Effector CD8-positive, alpha-beta T cell (primary cell): ENCODE data around the gene COL6A2.
"Not testable (repeated sequence)": the region's sequence is repeated elsewhere in the genome, so short reads cannot be mapped to it uniquely, and the experiment has no call there.

Source experiments
- DNase-seq: peaks from one replicate; lab custom pipeline; 2025; lab: John Stamatoyannopoulos, UW

The COL6A2 gene

DNA sequence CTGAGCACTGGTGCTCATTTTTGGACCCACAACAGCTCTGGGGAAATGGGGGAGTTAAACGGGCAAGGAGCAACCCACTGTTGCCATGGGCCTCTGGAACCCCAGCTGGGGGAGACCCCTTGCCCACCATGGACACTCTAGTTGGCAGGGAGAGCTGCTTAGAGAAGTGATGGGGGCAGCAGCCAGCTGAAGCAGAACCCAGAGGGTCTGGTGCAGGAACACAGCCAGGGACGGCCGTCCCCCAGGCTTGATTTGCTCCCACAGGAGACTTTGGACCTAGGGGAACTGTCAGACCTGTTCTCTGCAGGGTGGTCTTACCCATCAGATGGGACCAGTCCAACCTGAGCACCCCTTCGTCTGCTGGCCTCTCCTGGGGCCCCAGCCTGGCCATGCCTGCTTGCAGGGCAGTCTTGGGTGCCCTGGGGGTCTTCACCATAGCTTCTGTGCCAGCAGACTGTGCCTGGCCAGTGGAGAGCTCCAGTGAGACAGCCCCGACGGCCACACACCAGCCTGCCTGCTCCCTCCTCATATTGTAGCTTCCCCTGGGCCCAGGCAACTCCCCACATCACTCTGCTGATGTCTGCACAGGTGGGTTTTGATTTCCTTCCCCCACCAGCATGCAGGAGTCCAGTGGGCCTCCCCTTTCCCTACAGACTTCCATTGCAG is 75.1 kb downstream of the COL6A2 start:
- DNase-seq: no peak

DNA sequence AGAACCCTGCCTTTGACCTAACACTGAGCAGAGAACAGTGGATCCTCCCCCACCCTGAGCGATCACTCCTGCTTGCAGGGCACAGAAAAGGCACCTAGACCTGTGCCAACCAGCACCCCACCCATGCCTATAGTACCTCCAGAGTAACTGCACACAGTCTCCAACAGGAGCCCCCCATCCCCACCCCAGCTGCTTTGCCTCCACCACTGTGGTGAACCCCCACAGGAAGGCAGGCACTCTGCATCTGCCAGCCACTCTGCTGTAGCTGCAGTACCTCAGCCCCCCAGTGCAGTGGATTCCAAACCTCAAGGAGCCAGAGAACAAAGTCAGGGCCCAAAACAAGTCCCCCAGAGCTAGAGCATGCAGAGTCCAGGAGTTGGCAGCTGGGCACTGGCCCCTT is 75.7 kb downstream of the COL6A2 start:
- no peak for DNase-seq

DNA sequence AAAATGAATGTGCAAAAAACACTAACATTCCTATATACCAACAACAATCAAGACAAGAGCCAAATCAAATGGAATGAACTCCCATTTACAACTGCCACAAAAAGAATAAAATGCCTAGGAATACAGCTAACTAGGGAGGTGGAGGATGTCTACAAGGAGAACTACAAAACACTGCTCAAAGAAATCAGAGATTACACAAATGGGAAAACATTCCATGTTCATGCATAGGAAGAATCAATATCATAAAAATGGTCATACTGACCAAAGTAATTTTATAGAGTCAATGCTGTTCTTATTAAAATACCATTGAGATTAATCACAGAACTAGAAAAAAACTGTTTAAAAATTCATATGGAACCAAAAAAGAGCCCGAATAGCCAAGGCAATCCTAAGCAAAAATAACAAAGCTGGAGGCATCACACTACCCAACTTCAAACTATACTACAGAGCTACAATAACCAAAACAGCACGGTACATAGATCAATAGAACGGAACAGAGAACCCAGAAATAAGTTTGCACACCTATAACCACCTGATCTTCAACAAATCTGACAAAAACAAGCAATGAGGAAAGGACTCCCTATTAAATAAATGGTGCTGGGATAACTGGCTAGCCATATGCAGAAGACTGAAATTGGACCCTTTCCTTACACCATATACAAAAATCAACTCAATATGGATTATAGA is 78.7 kb downstream of the COL6A2 start:
- DNase-seq: not testable (repeated sequence)

DNA sequence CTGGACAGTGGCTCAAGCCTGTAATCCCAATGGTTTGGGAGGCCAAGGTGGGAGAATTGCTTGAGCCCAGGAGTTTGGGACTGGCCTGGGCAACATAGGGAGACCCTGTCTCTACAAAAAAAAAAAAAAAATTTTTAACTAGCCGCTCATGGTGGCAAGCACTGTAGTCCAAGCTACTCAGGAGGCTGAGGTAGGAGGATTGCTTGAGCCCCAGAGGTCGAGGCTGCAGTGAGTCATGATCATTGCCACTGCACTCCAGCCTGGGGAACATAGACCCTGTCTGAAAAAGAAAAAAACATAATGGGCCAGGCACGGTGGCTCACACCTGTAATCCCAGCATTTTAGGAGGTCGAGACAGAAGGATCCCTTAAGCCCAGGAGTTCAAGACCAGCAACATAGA is 81.0 kb downstream of the COL6A2 start:
- no peak for DNase-seq
